GM12864 (cell line): ENCODE measurements around the gene TRMT112.

Experiments used
- DNase-seq: peaks from one replicate; pipeline ENCODE4 v3.0.0-alpha.2; 2011; ENCODE audit warnings: low read depth
- H3K4me3 ChIP-seq: 2 replicates; pipeline ENCODE4 v1.5.1; 2011; ENCODE audit warnings: mild to moderate bottlenecking, low read depth, low read length, control low read depth
- CTCF ChIP-seq: IDR thresholded peaks from 2 replicates; pipeline ENCODE4 v1.5.1; 2011; ENCODE audit warnings: low read depth, mild to moderate bottlenecking, moderate library complexity, low read length, control low read depth, inconsistent platforms; ENCODE audit errors: missing control alignments

Gene TRMT112

DNA sequence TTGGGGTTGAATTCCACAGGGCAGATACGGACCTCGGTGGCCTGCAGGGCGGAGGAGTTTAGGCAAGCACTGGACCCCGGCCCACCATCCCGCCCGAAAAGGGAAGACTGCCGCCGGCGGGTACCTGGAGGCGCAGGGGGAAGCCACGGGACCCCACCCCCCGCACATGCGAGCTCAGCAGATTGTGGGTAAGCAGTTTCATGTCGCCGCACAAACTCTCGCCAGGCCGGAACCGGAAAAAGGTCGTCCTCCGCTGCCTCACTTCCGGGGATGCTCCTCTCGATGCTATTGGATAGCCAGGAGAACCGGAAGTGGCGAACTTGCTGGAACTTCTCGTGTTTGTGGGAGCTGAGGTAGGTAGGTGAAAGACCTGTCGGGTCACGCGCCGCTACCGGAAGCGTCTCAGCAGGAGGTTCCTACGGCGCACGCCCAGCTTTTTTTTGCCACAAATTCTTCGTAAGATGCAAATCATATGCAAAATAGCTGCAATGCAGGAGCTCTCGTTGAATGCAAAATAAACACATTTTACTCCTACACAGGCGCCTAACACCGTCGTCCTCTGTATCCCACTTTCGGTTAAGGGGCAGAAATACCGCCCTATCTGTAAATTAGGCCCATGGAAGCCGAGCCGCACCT, at the start of gene TRMT112:
Gene TRMT112 (minus strand): TSS at position 235 of the 636 bp plus-strand sequence. CDS start 33 bp downstream, at position 202.
- no peak for TF ChIP-seq CTCF
- H3K4me3 ChIP-seq, result peak within 1 kb of the TSS; percentile 91
- DNase-seq, result peak; percentile 99

- H3K4me3 ChIP-seq, result no peak overlapping the region
- DNase-seq, result no peak
- no peak for TF ChIP-seq CTCF
These were observed 49.4 kb upstream of the TRMT112 start for GRCh38 chr11:64366751-64367150.

GRCh38 chr11:64364911-64365310, 47.6 kb upstream of the TRMT112 start:
- DNase-seq, result no peak
- no peak for TF ChIP-seq CTCF
- H3K4me3 ChIP-seq, result no peak overlapping the region

DNA sequence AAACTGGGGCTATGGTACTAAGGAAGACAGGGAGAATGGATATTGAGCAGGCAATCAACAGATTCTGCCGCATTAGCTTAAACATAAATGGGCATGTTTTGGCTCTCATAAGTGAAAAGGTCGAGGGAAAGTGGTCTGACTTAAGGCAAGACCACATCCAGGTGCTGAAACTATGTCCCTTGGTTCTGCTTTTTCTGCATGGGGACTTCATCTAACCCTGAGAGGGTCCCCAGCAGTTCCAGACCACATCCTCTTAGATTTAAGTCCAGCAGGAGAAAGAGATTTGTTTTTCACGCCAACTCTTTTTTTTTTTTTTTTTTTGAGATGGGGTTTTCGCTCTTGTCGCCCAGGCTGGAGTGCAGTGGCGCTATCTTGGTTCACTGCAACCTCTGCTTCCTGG, 47.1 kb upstream of the TRMT112 start:
- no peak overlapping the region for H3K4me3 ChIP-seq
- no peak for DNase-seq
- no peak for TF ChIP-seq CTCF

DNA sequence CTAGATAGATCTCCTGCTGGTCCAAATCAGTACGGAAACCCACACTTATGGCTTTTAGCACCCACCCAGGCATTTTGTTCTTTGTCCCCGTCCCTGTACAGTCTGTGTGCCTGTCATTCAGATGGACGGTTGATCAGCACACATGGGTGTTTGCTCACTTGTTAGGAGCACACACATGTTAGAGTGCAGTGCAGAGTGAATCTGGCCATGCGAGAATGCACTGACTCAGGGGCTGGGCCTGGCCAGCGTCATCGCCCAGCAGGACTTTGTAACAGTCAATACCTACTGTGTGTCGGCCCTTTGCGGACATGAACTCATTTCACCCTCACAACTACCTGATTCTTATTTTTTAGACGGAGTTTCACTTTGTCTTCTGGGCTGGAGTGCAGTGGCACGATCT, 45.0 kb upstream of the TRMT112 start:
- DNase-seq, result no peak
- no peak overlapping the region for H3K4me3 ChIP-seq
- no peak for TF ChIP-seq CTCF

DNA sequence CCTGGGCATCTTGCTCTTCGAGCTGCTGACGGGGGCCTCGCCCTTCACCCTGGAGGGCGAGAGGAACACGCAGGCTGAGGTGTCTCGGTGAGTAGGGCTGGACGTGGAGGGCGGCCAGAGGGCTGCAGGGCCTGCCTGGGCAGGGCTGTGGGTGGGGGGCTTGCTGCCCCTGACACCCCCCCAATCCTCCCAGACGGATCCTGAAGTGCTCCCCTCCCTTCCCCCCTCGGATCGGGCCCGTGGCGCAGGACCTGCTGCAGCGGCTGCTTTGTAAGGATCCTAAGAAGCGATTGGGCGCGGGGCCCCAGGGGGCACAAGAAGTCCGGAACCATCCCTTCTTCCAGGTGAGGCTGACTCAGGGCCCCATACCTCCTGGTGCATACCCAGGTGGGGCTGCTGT, 44.3 kb upstream of the TRMT112 start:
- no peak overlapping the region for H3K4me3 ChIP-seq
- no peak for DNase-seq
- no peak for TF ChIP-seq CTCF

- TF ChIP-seq CTCF, result no peak
- no peak for DNase-seq
- no peak overlapping the region for H3K4me3 ChIP-seq
These were observed 43.1 kb upstream of the TRMT112 start for GRCh38 chr11:64360448-64360921.
